ENCODE results near the gene SNAPC3.
"Not testable (repeated sequence)": the region's sequence is repeated elsewhere in the genome, so short reads cannot be mapped to it uniquely, and the experiment has no call there.

GRCh38 chr9:15441841-15442240, 19.2 kb downstream of the SNAPC3 start:
- TF ChIP-seq, protein P1, sequence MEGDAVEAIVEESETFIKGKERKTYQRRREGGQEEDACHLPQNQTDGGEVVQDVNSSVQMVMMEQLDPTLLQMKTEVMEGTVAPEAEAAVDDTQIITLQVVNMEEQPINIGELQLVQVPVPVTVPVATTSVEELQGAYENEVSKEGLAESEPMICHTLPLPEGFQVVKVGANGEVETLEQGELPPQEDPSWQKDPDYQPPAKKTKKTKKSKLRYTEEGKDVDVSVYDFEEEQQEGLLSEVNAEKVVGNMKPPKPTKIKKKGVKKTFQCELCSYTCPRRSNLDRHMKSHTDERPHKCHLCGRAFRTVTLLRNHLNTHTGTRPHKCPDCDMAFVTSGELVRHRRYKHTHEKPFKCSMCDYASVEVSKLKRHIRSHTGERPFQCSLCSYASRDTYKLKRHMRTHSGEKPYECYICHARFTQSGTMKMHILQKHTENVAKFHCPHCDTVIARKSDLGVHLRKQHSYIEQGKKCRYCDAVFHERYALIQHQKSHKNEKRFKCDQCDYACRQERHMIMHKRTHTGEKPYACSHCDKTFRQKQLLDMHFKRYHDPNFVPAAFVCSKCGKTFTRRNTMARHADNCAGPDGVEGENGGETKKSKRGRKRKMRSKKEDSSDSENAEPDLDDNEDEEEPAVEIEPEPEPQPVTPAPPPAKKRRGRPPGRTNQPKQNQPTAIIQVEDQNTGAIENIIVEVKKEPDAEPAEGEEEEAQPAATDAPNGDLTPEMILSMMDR (IDR thresholded peaks at IDR 0.05 in 8 of 11, conservative IDR thresholded peaks at IDR 0.05 in 3 of 11) = not testable (repeated sequence)
- not testable (repeated sequence) for TF ChIP-seq POLR2A (IDR thresholded peaks at IDR 0.05)
